IMR-90 (cell line): Measurements from ENCODE around the gene ADGRG2.

ENCODE experiments used
- BHLHE40 ChIP-seq: fragments of 150-350 bp; IDR thresholded peaks from 2 replicates; pipeline ENCODE4 v1.6.1; 2016; ENCODE audit warnings: mild to moderate bottlenecking, low read depth, low read length
- CHD1 ChIP-seq: IDR thresholded peaks from 2 replicates; pipeline ENCODE4 v1.6.1; 2012; ENCODE audit warnings: low read depth, low read length, improper control_type of control experiment
- CTCF ChIP-seq: conservative IDR thresholded peaks from 2 replicates; pipeline ENCODE4 v1.5.1; 2012; ENCODE audit warnings: mild to moderate bottlenecking, low read depth, low read length, improper control_type of control experiment
- FOS ChIP-seq: fragments of 150-350 bp; IDR thresholded peaks from 2 replicates; pipeline ENCODE4 v1.6.1; 2016; ENCODE audit warnings: low read depth, low read length
- MAFK ChIP-seq: IDR thresholded peaks from 2 replicates; pipeline ENCODE4 v1.6.1; 2012; ENCODE audit warnings: low read depth, low read length, improper control_type of control experiment
- MAZ ChIP-seq: IDR thresholded peaks from 2 replicates; pipeline ENCODE4 v1.6.1; 2012; ENCODE audit warnings: low read depth, mild to moderate bottlenecking, low read length, improper control_type of control experiment, moderate library complexity, borderline replicate concordance
- MXI1 ChIP-seq: IDR thresholded peaks from 2 replicates; pipeline ENCODE4 v1.6.1; 2012; ENCODE audit warnings: low read depth, mild to moderate bottlenecking, low read length, moderate library complexity, borderline replicate concordance
- NFE2L2 ChIP-seq: fragments of 150-350 bp; IDR thresholded peaks from 2 replicates; pipeline ENCODE4 v1.6.1; 2016; ENCODE audit warnings: low read depth, mild to moderate bottlenecking, low read length
- POLR2A ChIP-seq: IDR thresholded peaks from 2 replicates; pipeline ENCODE4 v1.6.1; 2012; ENCODE audit warnings: mild to moderate bottlenecking, low read depth, low read length
- RAD21 ChIP-seq: IDR thresholded peaks from 2 replicates; pipeline ENCODE4 v1.6.1; 2012; ENCODE audit warnings: low read length, improper control_type of control experiment
- RCOR1 ChIP-seq: IDR thresholded peaks from 2 replicates; pipeline ENCODE4 v1.6.1; 2012; ENCODE audit warnings: mild to moderate bottlenecking, low read length, improper control_type of control experiment; ENCODE audit not compliant: insufficient replicate concordance
- RFX5 ChIP-seq: IDR thresholded peaks from 2 replicates; pipeline ENCODE4 v1.8.0; 2012; ENCODE audit warnings: low read depth, mild to moderate bottlenecking, low read length, moderate library complexity
- SMC3 ChIP-seq: fragments of 150-350 bp; IDR thresholded peaks from 2 replicates; pipeline ENCODE4 v1.6.1; 2016; ENCODE audit warnings: low read depth, mild to moderate bottlenecking, antibody characterized with exemption, low read length, moderate library complexity
- TF ChIP-seq, protein P1 (sequence below): fragments of 150-350 bp; IDR thresholded peaks from 2 replicates; pipeline ENCODE4 v1.6.1; 2017; ENCODE audit warnings: mild to moderate bottlenecking, antibody characterized with exemption, low read length, low read depth

DNA sequence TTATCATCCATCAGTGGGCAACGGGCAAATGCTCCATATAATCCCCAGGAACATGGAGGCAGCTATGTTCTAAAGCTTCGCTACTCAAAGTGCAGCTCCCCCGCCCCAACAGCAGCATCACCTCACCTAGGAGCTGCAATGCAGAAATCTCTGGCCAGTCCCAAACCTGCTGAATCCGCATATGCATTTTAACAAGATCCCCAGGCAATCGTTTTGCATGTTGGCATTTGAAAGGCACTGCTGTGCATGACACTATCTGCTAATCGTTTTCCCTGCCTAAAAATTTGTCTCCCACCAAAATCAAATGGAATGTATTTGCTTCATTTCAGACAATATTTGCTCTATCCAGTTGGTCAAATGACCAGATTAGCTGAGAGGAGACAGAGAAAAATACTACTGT, 15.2 kb downstream of the ADGRG2 start:
- TF ChIP-seq CTCF = no peak
- TF ChIP-seq RAD21 = no peak
- TF ChIP-seq POLR2A = no peak
- no peak for TF ChIP-seq RCOR1
- no peak for TF ChIP-seq SMC3
- TF ChIP-seq MAFK = no peak
- TF ChIP-seq, protein P1, sequence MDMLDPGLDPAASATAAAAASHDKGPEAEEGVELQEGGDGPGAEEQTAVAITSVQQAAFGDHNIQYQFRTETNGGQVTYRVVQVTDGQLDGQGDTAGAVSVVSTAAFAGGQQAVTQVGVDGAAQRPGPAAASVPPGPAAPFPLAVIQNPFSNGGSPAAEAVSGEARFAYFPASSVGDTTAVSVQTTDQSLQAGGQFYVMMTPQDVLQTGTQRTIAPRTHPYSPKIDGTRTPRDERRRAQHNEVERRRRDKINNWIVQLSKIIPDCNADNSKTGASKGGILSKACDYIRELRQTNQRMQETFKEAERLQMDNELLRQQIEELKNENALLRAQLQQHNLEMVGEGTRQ = no peak
- no peak for TF ChIP-seq RFX5
- no peak for TF ChIP-seq MXI1
- no peak for TF ChIP-seq CHD1
- TF ChIP-seq FOS = no peak
- TF ChIP-seq MAZ = no peak
- TF ChIP-seq NFE2L2 = no peak
- TF ChIP-seq BHLHE40 = no peak
